Breast epithelium (tissue), 3 donors: Measurements from ENCODE around the gene FTL.

Source experiments
- CTCF ChIP-seq, 3 donors: fragments of 450-650 bp; IDR thresholded peaks; one replicate each; pipeline ENCODE4 v1.5.1; 2016 to 2017; ENCODE audit warnings: antibody characterized with exemption in 3 of 3, mild to moderate bottlenecking in 3 of 3, moderate library complexity in 3 of 3
- POLR2A ChIP-seq: fragments of 450-650 bp; IDR thresholded peaks from one replicate; pipeline ENCODE4 v1.6.1; 2016; ENCODE audit warnings: antibody characterized with exemption, mild to moderate bottlenecking, moderate library complexity

- no peak for TF ChIP-seq POLR2A
- no peak for TF ChIP-seq CTCF (IDR thresholded peaks at IDR 0.05)
Measured at GRCh38 chr19:49004964-49005614, 40.0 kb downstream of the FTL start.
